Measurements from ENCODE around the gene SYNGR2.

Gene SYNGR2

GRCh38 chr17:78208486-78208885 is 40.1 kb downstream of the SYNGR2 start:
- DNase-seq: no peak

- no peak for DNase-seq
Observed at GRCh38 chr17:78210111-78210510, 41.7 kb downstream of the SYNGR2 start.

- no peak for DNase-seq
Observed at GRCh38 chr17:78211032-78211431, 42.7 kb downstream of the SYNGR2 start.

GRCh38 chr17:78214016-78214705 is 45.8 kb downstream of the SYNGR2 start, which contains the start of gene BIRC5:
Gene BIRC5 (plus strand): TSS chr17:78214253. CDS start chr17:78214317, 64 bp downstream.
- peak; percentile 86 for DNase-seq

GRCh38 chr17:78214706-78215061 is 46.3 kb downstream of the SYNGR2 start:
- DNase-seq: no peak

GRCh38 chr17:78219396-78220150 is 51.2 kb downstream of the SYNGR2 start:
- no peak for DNase-seq
